GM12878 (cell line): ENCODE results near the gene BTG4. TPM values are rescaled to one million over a fixed set of nuclear protein-coding genes. Genes with fewer than 3 reads are reported as not detected.

Experiments used
- ATF2 ChIP-seq: IDR thresholded peaks from 2 replicates; pipeline ENCODE4 v1.6.1; 2012; ENCODE audit warnings: low read length, inconsistent platforms
- BCL11A ChIP-seq: IDR thresholded peaks from 2 replicates; pipeline ENCODE4 v1.6.1; 2011; ENCODE audit warnings: low read depth, low read length
- BHLHE40 ChIP-seq, 2 experiments: fragments of 450-650 bp in 1 of 2; IDR thresholded peaks; 2 replicates each; pipeline ENCODE4 v1.6.1; 2011 to 2017; ENCODE audit warnings: low read depth in 2 of 2, borderline replicate concordance in 1 of 2, improper control_type of control experiment in 1 of 2, low read length in 1 of 2, mild to moderate bottlenecking in 1 of 2
- EZH2 ChIP-seq: IDR thresholded peaks from 2 replicates; pipeline ENCODE4 v1.6.1; 2012; ENCODE audit warnings: low read depth, mild to moderate bottlenecking, control low read depth, inconsistent platforms, low read length, borderline replicate concordance; ENCODE audit not compliant: control insufficient read depth
- HDGF ChIP-seq: fragments of 450-650 bp; IDR thresholded peaks from 2 replicates; pipeline ENCODE4 v1.6.1; 2016; ENCODE audit warnings: antibody characterized with exemption
- JUNB ChIP-seq: IDR thresholded peaks from 2 replicates; pipeline ENCODE4 v1.6.1; 2016; ENCODE audit warnings: antibody characterized with exemption, mild to moderate bottlenecking
- NR2C1 ChIP-seq: fragments of 450-650 bp; IDR thresholded peaks from 2 replicates; pipeline ENCODE4 v1.6.1; 2017; ENCODE audit warnings: antibody characterized with exemption, mild to moderate bottlenecking, moderate library complexity
- PKNOX1 ChIP-seq: fragments of 450-650 bp; IDR thresholded peaks from 2 replicates; pipeline ENCODE4 v1.6.1; 2016; ENCODE audit warnings: mild to moderate bottlenecking
- RB1 ChIP-seq: fragments of 450-650 bp; formaldehyde crosslinking; IDR thresholded peaks from 2 replicates; pipeline ENCODE4 v1.6.1; 2017; ENCODE audit warnings: mild to moderate bottlenecking, borderline replicate concordance
- SIN3A ChIP-seq: IDR thresholded peaks from 2 replicates; pipeline ENCODE4 v1.6.1; 2012; ENCODE audit warnings: low read depth, low read length, improper control_type of control experiment
- SREBF2 ChIP-seq: IDR thresholded peaks from 2 replicates; pipeline ENCODE4 v1.6.1; 2012; ENCODE audit warnings: mild to moderate bottlenecking, low read length
- polyA plus RNA-seq, 11 experiments: library from polyadenylated mRNA; depleted of rRNA in 4 of 11; unstranded in 6 of 11; stranded (reverse) in 5 of 11; fragments of >200 nt; fragmentation: Nextera tagmentation in 4 of 11; fragmentation: Illumina TruSeq in 1 of 11; extraction: Ambion mirVana in 4 of 11; extraction: Trizol in 1 of 11; gene quantifications; 1 replicate in 1 of 11; 2 replicates in 10 of 11; pipeline versions ENCODE4 v1.2.1 to v1.2.3, GENCODE V29; 2011 to 2016; ENCODE audit warnings: inconsistent platforms in 2 of 11, missing spikeins in 2 of 11, low read depth in 1 of 11
- total RNA-seq, 4 experiments: library from RNA; depleted of rRNA in 3 of 4; stranded (reverse); fragments of >200 nt in 3 of 4; fragmentation: Illumina TruSeq in 1 of 4; extraction: Trizol in 1 of 4; gene quantifications; 2 replicates each; pipeline versions ENCODE4 v1.2.1 to v1.2.3, GENCODE V29; 2013 to 2021

The BTG4 gene
- total and polyA plus RNA-seq, 10 of the 15 experiments (the other 5 are each of a cell fraction or from before 2014, with no cell fraction given) = 0.14 TPM; not detected in 9

GRCh38 chr11:111448831-111449557, 63.2 kb downstream of the BTG4 start (continued):
- no peak for TF ChIP-seq PKNOX1
- TF ChIP-seq SIN3A = no peak
- TF ChIP-seq NR2C1 = no peak
- no peak for TF ChIP-seq EZH2
- TF ChIP-seq RB1 = no peak
- no peak for TF ChIP-seq HDGF
- TF ChIP-seq JUNB = no peak
- no peak for TF ChIP-seq SREBF2
- TF ChIP-seq BHLHE40 (IDR thresholded peaks at IDR 0.05; ENCODE audit: borderline replicate concordance in 1 of 2, low read depth in 2 of 2, low read length in 1 of 2) = no peak
- no peak for TF ChIP-seq BCL11A
- TF ChIP-seq ATF2 = no peak
